B cell (primary cell): ENCODE measurements around the gene COL4A1. TPM values are rescaled to one million over a fixed set of nuclear protein-coding genes. Genes with fewer than 3 reads are reported as not detected.

ENCODE experiments used
- ATAC-seq: fragments of 200-7000 bp; cut with Tn5 transposase; one replicate; pipeline ENCODE4 v1.10.0; 2021; ENCODE audit warnings: low read depth, mild to moderate bottlenecking, moderate number of reproducible peaks, moderate library complexity
- CTCF ChIA-PET: fragments of 350-600 bp; sonication (Branson Sonifier 250); formaldehyde crosslinking; loops from one replicate; lab custom pipeline; 2021; ENCODE audit warnings: antibody characterized with exemption, inconsistent platforms; lab: Charles Lee
- POLR2A ChIA-PET: fragments of 350-600 bp; sonication (Branson Sonifier 250); formaldehyde crosslinking; loops from one replicate; lab custom pipeline; 2021; ENCODE audit warnings: antibody characterized with exemption; lab: Charles Lee
- DNase-seq: peaks from one replicate; pipeline ENCODE4 v3.0.0; 2013
- H2AFZ ChIP-seq: 2 replicates; pipeline ENCODE4 v1.6.1; 2012; ENCODE audit warnings: mild to moderate bottlenecking, low read depth, low read length; ENCODE audit not compliant: insufficient read depth, poor library complexity, severe bottlenecking
- H3K27ac ChIP-seq, 2 donors: 1 replicate in 1 of 2; 2 replicates in 1 of 2; pipeline ENCODE4 v1.5.1; 2012 to 2013; ENCODE audit warnings: low read length in 2 of 2, mild to moderate bottlenecking in 2 of 2, moderate library complexity in 1 of 2
- H3K27me3 ChIP-seq, 4 experiments: fragments of 200-600 bp in 1 of 4; sonication (generic) in 1 of 4; replicated peaks in 1 of 4; 1 replicate in 2 of 4; 2 replicates in 2 of 4; pipeline versions ENCODE4 v1.6.1 to v1.7.0; 2013 to 2016; ENCODE audit warnings: low read length in 3 of 4, mild to moderate bottlenecking in 2 of 4, mixed read lengths in 1 of 4, moderate library complexity in 1 of 4; ENCODE audit not compliant: insufficient read depth in 4 of 4, control insufficient read depth in 3 of 4; ENCODE audit errors: control extremely low read depth in 1 of 4
- H3K36me3 ChIP-seq, 2 experiments: replicated peaks in 1 of 2; 1 replicate in 1 of 2; 2 replicates in 1 of 2; pipeline versions ENCODE4 v1.6.1 to v1.7.1; 2013; ENCODE audit warnings: low read length in 1 of 2; ENCODE audit not compliant: insufficient read depth in 2 of 2, control insufficient read depth in 1 of 2; ENCODE audit errors: control extremely low read depth in 1 of 2, extremely low read depth in 1 of 2
- H3K4me1 ChIP-seq, 2 donors: fragments of 200-600 bp in 1 of 2; sonication (generic) in 1 of 2; 1 replicate in 1 of 2; 2 replicates in 1 of 2; pipeline versions ENCODE4 v1.5.1 to v1.6.1; 2013 to 2017; ENCODE audit warnings: low read length in 2 of 2; ENCODE audit not compliant: control insufficient read depth in 2 of 2, insufficient read depth in 2 of 2
- H3K4me2 ChIP-seq: replicated peaks from 2 replicates; pipeline ENCODE3; 2012; ENCODE audit warnings: mild to moderate bottlenecking, low read depth, low read length; ENCODE audit not compliant: poor library complexity, severe bottlenecking
- H3K4me3 ChIP-seq, 5 experiments: fragments of 200-600 bp in 1 of 5; sonication (generic) in 1 of 5; 1 replicate in 3 of 5; 2 replicates in 2 of 5; pipeline versions ENCODE4 v1.5.1 to v1.7.0; 2011 to 2016; ENCODE audit warnings: low read length in 4 of 5, mild to moderate bottlenecking in 4 of 5, low read depth in 2 of 5, control low read depth in 1 of 5, moderate library complexity in 1 of 5; ENCODE audit not compliant: insufficient read depth in 1 of 5; ENCODE audit errors: control extremely low read depth in 1 of 5, extremely low read depth in 1 of 5
- H3K79me2 ChIP-seq: fragments of 200-600 bp; sonication (generic); one replicate; pipeline ENCODE4 v1.6.0; 2016; ENCODE audit warnings: low read length; ENCODE audit not compliant: control insufficient read depth, insufficient read depth
- H3K9ac ChIP-seq: fragments of 200-600 bp; sonication (generic); 2 replicates; pipeline ENCODE4 v1.6.1; 2017; ENCODE audit warnings: mild to moderate bottlenecking, low read length, moderate library complexity
- H3K9me3 ChIP-seq, 3 donors: one replicate each; pipeline versions ENCODE4 v1.6.1 to v1.7.1; 2013; ENCODE audit warnings: low read length in 2 of 3; ENCODE audit not compliant: control insufficient read depth in 2 of 3, insufficient read depth in 1 of 3; ENCODE audit errors: control extremely low read depth in 1 of 3
- H4K20me1 ChIP-seq: 2 replicates; pipeline ENCODE4 v1.6.0; 2012; ENCODE audit warnings: mild to moderate bottlenecking, low read length; ENCODE audit not compliant: insufficient read depth, control insufficient read depth, poor library complexity, severe bottlenecking
- H3K27ac Mint-ChIP-seq: one replicate; pipeline ENCODE4 v1.8.0; 2021; ENCODE audit warnings: mixed read lengths
- H3K27me3 Mint-ChIP-seq: one replicate; pipeline ENCODE4 v1.8.0; 2021; ENCODE audit warnings: mixed read lengths
- H3K4me1 Mint-ChIP-seq: one replicate; pipeline ENCODE4 v1.8.0; 2021; ENCODE audit warnings: mixed read lengths
- H3K4me3 Mint-ChIP-seq: one replicate; pipeline ENCODE4 v1.8.0; 2021; ENCODE audit warnings: mixed read lengths
- H3K9me3 Mint-ChIP-seq: one replicate; pipeline ENCODE4 v1.8.0; 2022; ENCODE audit warnings: mixed read lengths; ENCODE audit not compliant: insufficient read depth
- EZH2 ChIP-seq: IDR thresholded peaks from 2 replicates; pipeline ENCODE4 v1.6.1; 2012; ENCODE audit warnings: borderline replicate concordance, low read depth, mild to moderate bottlenecking, moderate library complexity, low read length; ENCODE audit not compliant: insufficient read depth, poor library complexity, severe bottlenecking
- WGBS: methylation state at CpG from one replicate; pipeline ENCODE4 v1.1.5; 2013; ENCODE audit warnings: missing lambda C conversion rate; ENCODE audit not compliant: insufficient coverage; 5-methylcytosine and 5-hydroxymethylcytosine counted together
- intact Hi-C: fragments of 100-400 bp; cut with micrococcal nuclease; formaldehyde crosslinking; loops from one replicate; pipeline ENCODE4 v1.10.0; 2022
- polyA plus RNA-seq: library from polyadenylated mRNA; depleted of rRNA; stranded (reverse); fragments of >200 nt; gene quantifications from 2 replicates; pipeline ENCODE4 v1.2.3, GENCODE V29; 2012
- total RNA-seq, 2 donors: library from RNA; stranded (reverse); fragments of 120-200 nt in 1 of 2; gene quantifications; 1 replicate in 1 of 2; 2 replicates in 1 of 2; pipeline versions ENCODE4 v1.2.3 to v1.2.4, GENCODE V29; 2013 to 2022
- TF ChIP-seq, protein P1 (sequence below): fragments of 200-600 bp; IDR thresholded peaks from one replicate; pipeline ENCODE4 v1.8.0; 2022; ENCODE audit warnings: antibody characterized with exemption, mild to moderate bottlenecking

COL4A1 gene
- total and polyA plus RNA-seq, 2 donors (not counting 1 experiment from before 2014, with no cell fraction given) = not detected

- Histone ChIP-seq H3K9me3 (peaks cover 0 to 8% (median 0%) of the 10 kb centered on the region in 3 donors), H3K27me3 (peaks cover 0 to 3% (median 0%) of the 10 kb centered on the region in 4 experiments), H3K4me2 (no peak overlapping the region), H3K9ac (no peak overlapping the region), H3K4me3 (no peak overlapping the region), H3K36me3 (no peaks in the 10 kb centered on the region), H2AFZ (no peak overlapping the region), H3K79me2 (no peaks in the 10 kb centered on the region), H3K27ac (no peak overlapping the region), H4K20me1 (no peaks in the 10 kb centered on the region), H3K4me1 (no peaks in the 10 kb centered on the region)
- no peaks in the 10 kb centered on the region for H3K4me1 Mint-ChIP-seq
- POLR2A ChIA-PET = interaction anchor here (0.7 kb wide), 1 partner anchor 106 kb away, joined by 3 read pairs; no protein-coding TSS in a partner anchor
- DNase-seq (no peak), ATAC-seq (no peak)
- H3K27me3 Mint-ChIP-seq = peaks cover 32% of the 10 kb centered on the region
- intact Hi-C loops = no loop called here
- WGBS = 85% methylated on average over 10 of the region's 10 CpGs
- no peak overlapping the region for H3K27ac Mint-ChIP-seq
- CTCF ChIA-PET = no interaction called here
- no peak overlapping the region for H3K4me3 Mint-ChIP-seq
- no peaks in the 10 kb centered on the region for H3K9me3 Mint-ChIP-seq
- TF ChIP-seq, protein P1, sequence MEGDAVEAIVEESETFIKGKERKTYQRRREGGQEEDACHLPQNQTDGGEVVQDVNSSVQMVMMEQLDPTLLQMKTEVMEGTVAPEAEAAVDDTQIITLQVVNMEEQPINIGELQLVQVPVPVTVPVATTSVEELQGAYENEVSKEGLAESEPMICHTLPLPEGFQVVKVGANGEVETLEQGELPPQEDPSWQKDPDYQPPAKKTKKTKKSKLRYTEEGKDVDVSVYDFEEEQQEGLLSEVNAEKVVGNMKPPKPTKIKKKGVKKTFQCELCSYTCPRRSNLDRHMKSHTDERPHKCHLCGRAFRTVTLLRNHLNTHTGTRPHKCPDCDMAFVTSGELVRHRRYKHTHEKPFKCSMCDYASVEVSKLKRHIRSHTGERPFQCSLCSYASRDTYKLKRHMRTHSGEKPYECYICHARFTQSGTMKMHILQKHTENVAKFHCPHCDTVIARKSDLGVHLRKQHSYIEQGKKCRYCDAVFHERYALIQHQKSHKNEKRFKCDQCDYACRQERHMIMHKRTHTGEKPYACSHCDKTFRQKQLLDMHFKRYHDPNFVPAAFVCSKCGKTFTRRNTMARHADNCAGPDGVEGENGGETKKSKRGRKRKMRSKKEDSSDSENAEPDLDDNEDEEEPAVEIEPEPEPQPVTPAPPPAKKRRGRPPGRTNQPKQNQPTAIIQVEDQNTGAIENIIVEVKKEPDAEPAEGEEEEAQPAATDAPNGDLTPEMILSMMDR = no peak
- no peak for TF ChIP-seq EZH2
These were observed 17.2 kb upstream of the COL4A1 start for GRCh38 chr13:110324026-110324749.

DNA sequence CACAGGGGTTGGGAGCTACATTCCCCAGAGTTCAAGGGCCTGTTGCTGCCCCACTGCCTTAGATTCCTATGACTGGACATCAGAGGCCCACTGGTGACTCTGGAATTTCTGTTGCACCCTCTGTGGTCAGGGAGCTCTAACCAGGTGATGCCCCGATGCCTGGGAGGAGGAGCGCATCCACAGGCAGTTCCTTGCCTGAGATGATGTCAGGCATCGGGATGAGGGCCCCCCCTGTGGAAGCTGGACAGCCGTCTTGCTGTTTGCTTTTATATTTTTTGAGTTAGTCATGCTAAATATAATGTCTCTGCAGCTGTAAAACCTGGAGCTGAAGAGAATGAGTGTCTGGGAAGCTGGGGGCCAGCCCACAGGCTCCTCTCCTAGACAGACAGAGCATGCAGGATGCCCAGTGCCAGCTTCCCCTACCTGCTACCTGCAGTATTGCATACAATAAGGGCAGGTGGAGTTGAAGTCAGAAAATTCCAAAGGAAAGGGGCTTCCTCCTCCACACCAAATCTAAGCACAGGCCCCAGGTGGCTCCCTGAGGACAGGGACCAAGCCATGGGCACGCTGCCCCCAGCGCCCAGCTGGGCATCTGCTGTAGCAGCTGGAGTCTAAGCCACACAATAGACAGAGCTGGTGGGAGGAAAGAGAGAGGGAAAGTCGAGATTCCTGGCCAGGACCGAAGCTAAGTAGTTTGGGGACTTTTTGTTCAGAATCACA is 16.4 kb upstream of the COL4A1 start:
- Histone ChIP-seq H3K4me2 (no peak overlapping the region), H3K36me3 (no peaks in the 10 kb centered on the region), H3K4me1 (no peaks in the 10 kb centered on the region), H3K27ac (no peak overlapping the region), H2AFZ (no peak overlapping the region), H3K79me2 (no peaks in the 10 kb centered on the region), H3K9ac (no peak overlapping the region), H3K4me3 (no peak overlapping the region), H4K20me1 (no peaks in the 10 kb centered on the region), H3K9me3 (peaks cover 0 to 8% (median 0%) of the 10 kb centered on the region in 3 donors), H3K27me3 (peaks cover 0 to 3% (median 0%) of the 10 kb centered on the region in 4 experiments)
- TF ChIP-seq, protein P1 = no peak
- no peak for TF ChIP-seq EZH2
- Mint-ChIP-seq H3K27ac (no peak overlapping the region), H3K27me3 (peaks cover 32% of the 10 kb centered on the region), H3K9me3 (no peaks in the 10 kb centered on the region), H3K4me1 (no peaks in the 10 kb centered on the region), H3K4me3 (no peak overlapping the region)
- DNase-seq = no peak
- ATAC-seq = no peak
- intact Hi-C loops = no loop called here
- ChIA-PET CTCF (no interaction called here), POLR2A (interaction anchor here (0.7 kb wide), 1 partner anchor 107 kb away, joined by 3 read pairs; no protein-coding TSS in a partner anchor)
- 79% methylated on average over 6 of the region's 8 CpGs for WGBS
